GM19463 (cell line): ENCODE results near the gene LCTL.

Experiments used
- ATAC-seq: cut with Tn5 transposase; IDR thresholded peaks from one replicate; pipeline ENCODE4 v1.9.1; 2021; ENCODE audit warnings: mild to moderate bottlenecking, moderate library complexity; ENCODE audit not compliant: unreplicated experiment

Gene LCTL

DNA sequence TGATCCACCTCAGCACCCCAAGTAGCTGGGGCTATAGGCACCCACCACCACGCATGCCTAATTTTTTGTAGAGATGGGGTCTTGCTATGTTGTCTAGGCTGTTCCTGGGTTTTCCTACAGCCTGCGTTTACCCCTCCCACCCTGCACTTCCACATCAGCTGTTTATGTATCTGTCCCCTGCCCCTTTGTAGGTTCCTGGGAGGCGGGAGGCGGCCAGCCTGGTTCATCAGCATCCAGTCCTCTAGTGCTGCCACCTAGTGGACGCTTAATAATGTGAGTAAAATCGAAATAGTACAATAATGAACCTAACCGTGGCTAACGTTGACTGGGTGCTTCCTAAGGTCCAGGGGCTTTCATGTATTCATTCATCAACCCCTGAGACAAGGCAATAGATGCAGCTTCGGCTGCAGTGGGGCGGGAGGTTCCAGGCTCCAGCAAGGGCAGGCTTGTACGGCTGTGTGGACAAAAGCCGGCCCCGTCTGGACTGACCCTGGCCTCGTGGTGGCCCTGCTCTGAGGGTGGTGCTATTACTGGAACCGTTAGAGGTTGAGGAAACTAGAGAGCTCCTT lies 1.2 kb upstream of the LCTL start:
- no peak for ATAC-seq

GRCh38 chr15:66565141-66565641 lies 607 bp downstream of the LCTL start:
- no peak for ATAC-seq

DNA sequence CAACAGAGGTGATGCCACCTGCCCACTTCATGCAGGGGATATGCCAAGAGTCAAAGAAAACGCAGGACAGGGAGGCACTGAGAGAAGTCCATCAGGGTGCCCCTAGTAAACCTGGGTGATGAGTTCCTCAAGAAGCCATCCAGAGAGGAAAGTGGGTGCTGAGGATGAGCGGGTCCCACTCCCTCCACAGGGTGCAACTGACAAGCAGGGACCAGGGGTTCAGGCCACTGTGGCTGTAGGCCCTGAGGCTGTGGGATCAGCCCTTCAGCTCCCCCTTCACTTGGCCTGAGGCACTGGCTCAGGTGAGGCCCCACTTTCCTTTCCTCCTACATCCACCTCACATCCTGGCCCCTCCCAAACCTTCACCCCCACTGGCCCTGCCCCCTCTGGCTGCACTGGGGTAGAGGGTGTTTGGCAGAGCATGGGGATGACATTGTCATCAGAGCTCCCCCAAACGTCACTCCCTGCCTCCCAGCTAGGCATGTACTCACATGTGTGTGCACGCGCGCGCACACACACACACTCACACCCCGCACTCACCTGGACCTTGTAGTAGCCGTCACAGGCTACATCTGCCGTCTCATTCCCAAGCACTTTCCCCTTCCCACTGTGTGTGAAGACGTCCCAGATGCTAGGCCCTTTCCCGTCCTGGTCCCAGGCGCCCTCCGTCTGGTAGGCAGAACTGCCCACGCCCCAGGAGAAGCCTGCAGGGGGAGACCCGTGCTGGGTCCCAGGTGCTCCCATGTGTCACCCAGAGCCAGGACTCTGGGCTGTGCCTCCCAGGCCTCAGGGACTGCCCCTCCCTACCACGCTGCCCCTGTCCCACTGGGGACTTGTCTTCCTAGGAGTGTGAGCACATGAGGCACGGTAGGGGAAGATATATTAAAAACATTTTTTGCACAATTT lies 1.4 kb downstream of the LCTL start:
- no peak for ATAC-seq

- ATAC-seq: no peak
These were observed 2.2 kb downstream of the LCTL start for GRCh38 chr15:66563566-66564110.

DNA sequence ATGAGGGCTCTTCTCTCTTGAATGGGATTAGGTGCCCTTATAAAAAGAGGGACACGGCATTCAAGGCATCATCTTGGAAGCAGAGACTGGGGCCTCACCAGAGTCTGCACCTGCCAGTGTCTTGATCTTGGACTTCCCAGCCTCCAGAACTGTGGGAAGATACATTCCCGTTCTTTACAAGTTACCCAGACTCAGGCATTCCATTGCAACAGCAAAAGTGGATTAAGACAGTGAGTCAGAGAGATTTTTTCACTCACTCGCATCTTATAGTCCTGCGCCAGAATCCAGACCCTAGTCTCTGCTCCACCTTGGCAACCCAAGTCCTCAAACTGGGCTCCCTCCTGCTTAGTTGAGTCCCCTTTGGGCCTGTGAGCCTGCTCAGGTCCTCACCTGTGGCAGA lies 2.7 kb downstream of the LCTL start:
- no peak for ATAC-seq

GRCh38 chr15:66560856-66561525 lies 4.8 kb downstream of the LCTL start:
- no peak for ATAC-seq

GRCh38 chr15:66558271-66558670 lies 7.5 kb downstream of the LCTL start:
- ATAC-seq: no peak

DNA sequence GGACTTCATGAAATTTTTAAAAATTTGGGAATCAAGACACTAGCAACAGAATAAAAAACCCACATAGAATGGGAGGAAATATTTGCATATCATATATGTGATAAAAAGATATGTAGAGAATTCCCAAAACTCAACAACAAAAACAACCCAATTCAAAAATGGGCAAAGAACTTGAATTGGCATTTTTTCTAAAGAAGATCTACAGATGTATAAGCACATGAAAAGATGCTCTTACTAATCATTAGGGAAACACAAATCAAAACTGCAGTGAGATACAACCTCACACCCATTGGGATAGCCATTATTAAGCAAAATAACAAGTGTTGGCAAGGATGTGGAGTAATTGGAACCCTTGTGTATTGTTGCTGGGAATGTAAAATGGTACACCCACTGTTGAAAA lies 10.1 kb downstream of the LCTL start:
- no peak for ATAC-seq

DNA sequence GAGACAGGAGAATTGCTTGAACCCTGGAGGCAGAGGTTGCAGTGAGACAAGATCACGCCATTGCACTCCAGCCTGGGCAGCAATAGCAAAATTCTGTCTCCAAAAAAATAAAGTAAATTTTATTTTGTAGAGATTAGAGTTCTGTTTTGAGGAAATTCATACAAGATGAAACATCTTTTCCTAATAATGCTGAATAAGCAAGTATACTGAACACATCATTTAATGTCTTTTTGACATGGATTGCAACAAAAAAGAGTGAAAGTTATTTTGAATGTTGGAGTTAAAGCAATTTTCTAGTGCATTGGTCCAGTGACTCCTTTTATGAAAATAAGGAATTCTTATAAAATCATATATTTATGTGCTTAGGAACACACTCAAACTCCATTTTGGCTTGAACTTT lies 20.5 kb downstream of the LCTL start:
- ATAC-seq: no peak

- ATAC-seq: no peak
These were observed 22.9 kb downstream of the LCTL start for GRCh38 chr15:66542896-66543295.

DNA sequence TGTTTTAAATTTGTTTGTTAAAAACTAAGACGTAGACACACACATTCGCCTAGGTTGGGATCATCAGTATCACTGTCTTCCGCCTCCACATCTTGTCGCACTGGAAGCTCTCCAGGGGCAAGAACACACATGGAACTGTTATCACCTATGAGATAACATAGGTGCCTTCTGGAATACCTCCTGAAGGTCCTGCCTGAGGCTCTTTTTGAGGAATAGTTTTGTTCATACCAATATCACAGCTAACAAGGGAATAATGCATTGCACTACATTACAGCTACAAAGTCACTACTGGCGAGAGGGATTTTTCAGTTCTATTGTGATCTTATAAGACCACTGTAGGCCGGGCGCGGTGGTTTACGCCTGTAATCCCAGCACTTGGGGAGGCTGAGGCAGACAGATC lies 30.7 kb downstream of the LCTL start:
- no peak for ATAC-seq

DNA sequence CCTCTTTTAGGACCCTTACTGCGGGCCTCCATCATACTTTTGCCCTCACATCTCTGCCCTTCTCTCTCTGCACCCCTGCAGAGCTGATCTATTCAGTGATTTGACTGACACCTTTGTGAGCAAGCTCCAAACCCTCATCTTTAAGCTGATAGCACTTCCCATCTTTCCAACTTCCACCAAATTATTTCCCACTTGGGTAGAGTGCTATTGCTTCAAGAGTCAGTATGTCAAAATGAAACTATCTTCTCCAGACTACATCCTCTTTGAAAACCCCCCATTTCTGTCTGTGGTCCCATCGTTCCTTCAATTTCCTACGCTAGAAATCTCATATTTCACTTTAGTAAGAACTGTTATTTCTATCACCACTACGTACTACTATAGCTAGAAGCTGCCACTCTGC lies 41.0 kb downstream of the LCTL start:
- ATAC-seq: no peak

DNA sequence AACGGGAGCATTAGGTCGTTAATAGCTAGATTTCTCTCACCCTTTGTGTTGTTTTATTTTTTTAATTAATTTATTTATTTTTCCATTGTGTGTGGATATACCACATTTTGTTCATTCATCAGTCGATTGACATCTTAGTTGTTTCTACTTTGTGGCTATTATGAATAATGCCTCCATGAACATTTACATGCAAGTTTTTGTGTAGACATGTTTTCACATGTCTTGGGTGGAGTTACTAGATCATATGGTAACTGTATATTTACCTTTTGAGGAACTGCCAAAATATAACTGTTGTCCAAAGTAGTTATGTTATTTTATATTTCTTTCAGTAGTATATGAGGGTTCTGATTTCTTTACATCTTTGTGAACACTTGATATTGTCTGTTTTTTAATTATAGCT lies 41.9 kb downstream of the LCTL start:
- no peak for ATAC-seq

- no peak for ATAC-seq
These were observed 49.9 kb downstream of the LCTL start for GRCh38 chr15:66515901-66516322.

DNA sequence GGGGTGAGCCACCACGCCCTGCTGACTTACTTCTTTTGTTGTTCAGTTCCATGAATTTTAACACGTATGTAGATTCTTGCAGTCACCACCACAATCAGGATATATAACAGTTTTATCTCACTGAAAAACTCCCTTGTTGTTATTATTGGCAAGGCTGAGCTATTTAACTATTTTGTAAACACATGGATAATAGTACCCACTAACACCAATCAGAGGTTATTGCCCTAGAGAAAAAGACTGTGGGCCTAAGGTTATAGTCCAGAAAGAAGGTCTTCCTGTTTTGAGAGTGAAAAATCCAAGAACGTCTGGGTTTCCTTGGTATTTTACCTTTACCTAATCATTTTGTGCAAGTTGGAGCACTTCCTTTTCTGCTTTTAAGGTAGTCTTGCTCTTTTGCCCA lies 51.2 kb downstream of the LCTL start:
- ATAC-seq: no peak

DNA sequence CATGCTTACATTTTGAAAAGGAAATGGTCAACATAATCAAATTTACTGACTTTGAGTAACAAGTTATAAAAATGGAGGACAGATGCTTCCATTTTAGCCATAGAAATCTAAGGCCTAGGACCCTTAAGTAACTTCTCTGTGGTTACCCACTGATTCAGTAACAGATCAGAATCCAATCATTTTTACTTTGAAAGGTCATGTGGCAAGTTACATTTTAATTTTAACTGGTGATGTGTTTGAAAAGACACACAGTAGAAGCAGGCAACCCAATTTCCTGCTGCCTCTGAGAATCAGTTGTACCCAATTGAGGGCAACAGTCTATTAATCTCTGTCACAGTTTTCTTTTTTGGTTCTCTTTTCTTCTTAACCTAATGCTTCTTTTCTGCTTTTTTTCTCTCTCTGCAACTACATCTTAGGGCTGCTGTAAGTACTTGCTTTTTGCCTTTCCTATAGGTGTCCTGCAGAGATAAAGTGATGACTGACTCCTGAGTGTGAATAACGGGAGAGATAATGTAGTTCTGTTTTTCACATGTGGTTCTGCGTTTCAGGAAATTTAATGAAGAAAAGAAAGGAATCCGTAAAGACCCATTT lies 57.4 kb downstream of the LCTL start:
- ATAC-seq: no peak

GRCh38 chr15:66505818-66506217 lies 60.0 kb downstream of the LCTL start:
- no peak for ATAC-seq

DNA sequence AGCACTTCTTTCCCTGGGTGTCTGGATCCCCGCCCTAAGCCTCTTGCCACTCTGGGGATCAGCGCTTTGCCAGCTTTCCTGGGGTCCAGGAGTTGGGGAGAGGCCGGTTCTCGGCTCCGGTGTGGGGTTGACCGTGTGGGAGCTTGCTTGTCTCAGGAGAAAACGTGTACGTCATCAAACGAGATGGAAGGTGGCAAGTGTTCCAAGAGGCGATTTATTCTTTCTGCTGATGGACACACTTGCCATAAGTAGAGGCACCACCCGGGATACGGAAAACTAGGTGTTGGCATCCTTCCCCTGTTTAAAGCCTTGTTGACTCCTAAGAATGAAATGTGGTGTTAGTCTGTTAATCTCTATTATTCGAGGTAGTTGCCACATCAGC lies 60.4 kb downstream of the LCTL start:
- ATAC-seq: peak; percentile 16

- ATAC-seq: peak; percentile 69
These were observed 61.0 kb downstream of the LCTL start, which contains the start of the genes RPL4 and ZWILCH for GRCh38 chr15:66504563-66505429. RPL4 (minus strand) TSS chr15:66504855; CDS start chr15:66504790, 65 bp downstream. ZWILCH (plus strand) TSS chr15:66505326; CDS start chr15:66505339, 13 bp downstream.
